Activated naive CD8-positive, alpha-beta T cell treated with anti-CD3 and anti-CD28 coated beads, Interleukin-2, amount 50 U/mL, for 16 hours (primary cell): ENCODE data around the gene JUP.

Experiments
- DNase-seq: peaks from one replicate; pipeline ENCODE4 v3.0.0-alpha.2; 2020; ENCODE audit warnings: low read depth, low spot score

JUP gene

GRCh38 chr17:41723801-41724475 is 62.6 kb downstream of the JUP start:
- no peak for DNase-seq

- DNase-seq = no peak
Measured at GRCh38 chr17:41722231-41722630, 64.3 kb downstream of the JUP start.

GRCh38 chr17:41718287-41718645 is 68.2 kb downstream of the JUP start:
- no peak for DNase-seq

- no peak for DNase-seq
Measured at GRCh38 chr17:41717408-41718286, 68.9 kb downstream of the JUP start.

- DNase-seq = no peak
Measured at GRCh38 chr17:41711669-41712400, 74.7 kb downstream of the JUP start, which contains the start of gene GAST. TSS of gene GAST (plus strand) at chr17:41712331. CDS start at chr17:41715437, 3,106 bp downstream.

GRCh38 chr17:41710472-41711090 is 75.9 kb downstream of the JUP start:
- no peak for DNase-seq

- DNase-seq = no peak
Measured at GRCh38 chr17:41707803-41708669, 78.5 kb downstream of the JUP start.

- no peak for DNase-seq
Measured at GRCh38 chr17:41705271-41705991, 81.1 kb downstream of the JUP start.
